ENCODE data around the gene ERO1B.

DNA sequence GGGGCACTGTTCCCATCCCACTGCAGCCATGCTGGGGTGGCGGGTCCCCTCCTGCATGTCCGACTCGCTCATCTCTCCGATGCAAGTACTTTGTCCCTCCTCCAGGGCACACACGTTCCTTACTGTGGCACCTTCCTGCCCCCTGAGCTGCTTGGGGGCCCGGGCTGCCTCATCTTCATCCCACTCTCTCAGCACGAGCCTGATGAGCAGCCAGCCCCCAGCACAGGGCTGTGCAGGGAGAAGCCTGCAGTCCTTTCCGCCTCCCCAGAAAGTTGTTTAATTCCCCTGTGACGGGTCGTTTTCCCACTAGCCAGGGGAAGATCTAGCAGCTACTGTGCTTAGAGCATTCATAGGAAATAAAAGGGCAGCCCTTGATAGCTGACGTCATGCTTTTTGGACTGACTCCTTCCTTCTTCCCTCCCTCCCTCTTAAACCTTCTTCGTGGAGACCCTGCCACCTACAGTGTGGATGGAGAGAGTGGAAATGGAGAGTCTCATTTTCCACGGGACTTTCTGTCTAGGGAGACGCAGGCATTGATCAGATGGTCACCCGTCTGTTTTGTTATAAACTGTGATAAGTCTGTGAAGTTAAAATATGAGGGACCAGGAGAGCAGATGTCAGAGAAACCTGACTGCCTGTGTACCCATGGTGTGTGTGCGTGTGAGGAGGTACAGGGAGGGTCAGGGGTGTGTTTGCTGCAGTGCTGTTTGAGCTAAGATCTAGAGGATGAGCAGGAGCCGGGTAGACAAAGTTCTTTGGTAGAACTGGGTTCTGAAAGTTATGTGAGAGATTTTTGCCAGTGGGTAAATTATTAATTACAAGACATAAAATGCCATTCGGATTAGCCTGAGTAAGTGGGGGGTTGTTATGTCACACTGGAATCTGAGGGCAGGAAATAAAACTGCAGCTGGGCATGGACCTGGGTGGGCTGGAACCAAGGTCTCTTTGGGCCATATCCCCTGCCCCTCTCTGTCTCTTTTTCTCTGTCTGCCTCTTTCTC lies 105.1 kb downstream of the ERO1B start:
- TF ChIP-seq, protein P1, sequence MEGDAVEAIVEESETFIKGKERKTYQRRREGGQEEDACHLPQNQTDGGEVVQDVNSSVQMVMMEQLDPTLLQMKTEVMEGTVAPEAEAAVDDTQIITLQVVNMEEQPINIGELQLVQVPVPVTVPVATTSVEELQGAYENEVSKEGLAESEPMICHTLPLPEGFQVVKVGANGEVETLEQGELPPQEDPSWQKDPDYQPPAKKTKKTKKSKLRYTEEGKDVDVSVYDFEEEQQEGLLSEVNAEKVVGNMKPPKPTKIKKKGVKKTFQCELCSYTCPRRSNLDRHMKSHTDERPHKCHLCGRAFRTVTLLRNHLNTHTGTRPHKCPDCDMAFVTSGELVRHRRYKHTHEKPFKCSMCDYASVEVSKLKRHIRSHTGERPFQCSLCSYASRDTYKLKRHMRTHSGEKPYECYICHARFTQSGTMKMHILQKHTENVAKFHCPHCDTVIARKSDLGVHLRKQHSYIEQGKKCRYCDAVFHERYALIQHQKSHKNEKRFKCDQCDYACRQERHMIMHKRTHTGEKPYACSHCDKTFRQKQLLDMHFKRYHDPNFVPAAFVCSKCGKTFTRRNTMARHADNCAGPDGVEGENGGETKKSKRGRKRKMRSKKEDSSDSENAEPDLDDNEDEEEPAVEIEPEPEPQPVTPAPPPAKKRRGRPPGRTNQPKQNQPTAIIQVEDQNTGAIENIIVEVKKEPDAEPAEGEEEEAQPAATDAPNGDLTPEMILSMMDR (IDR thresholded peaks at IDR 0.05): no peak
- TF ChIP-seq POLR2A (IDR thresholded peaks at IDR 0.05) (no peak), EP300 (IDR thresholded peaks at IDR 0.05; ENCODE audit: low read depth) (no peak)
